ENCODE data around the gene SNRPB. TPM values are rescaled to one million over a fixed set of nuclear protein-coding genes. Genes with fewer than 3 reads are reported as not detected.
A peak's percentile ranks its signal among the peaks of the same experiment; 100 is the strongest.

Gene SNRPB
- total and polyA plus RNA-seq, 2 of the 13 experiments (the other 11 are each of a cell fraction or from before 2014, with no cell fraction given) = 473 to 844 TPM

- TF ChIP-seq RNF2 (conservative IDR thresholded peaks at IDR 0.05; ENCODE audit: low read depth) (peak; percentile 95), PITX1 (CRISPR knock-in tag; IDR thresholded peaks at IDR 0.05) (peak; percentile 84), HNRNPL (IDR thresholded peaks at IDR 0.05; ENCODE audit: low read depth, low read length) (peak; percentile 77; the same call in 1 of the 2 replicates), E2F2 (CRISPR knock-in tag; IDR thresholded peaks at IDR 0.05; ENCODE audit: borderline replicate concordance) (peak; percentile 67; the same call in 1 of the 2 replicates), CREB3 (CRISPR knock-in tag; IDR thresholded peaks at IDR 0.05) (no peak), TAF15 (IDR thresholded peaks at IDR 0.05; ENCODE audit: low read depth, low read length, poor library complexity, severe bottlenecking) (peak; percentile 65), ZNF749 (CRISPR knock-in tag; IDR thresholded peaks at IDR 0.05; ENCODE audit: borderline replicate concordance) (0 out of 2 replicates have a peak, but pooled peaks have one; percentile 60), FOXA1 (IDR thresholded peaks at IDR 0.05) (no peak), FOXA1 (CRISPR knock-in tag; IDR thresholded peaks at IDR 0.05) (peak; percentile 62; the same call in 1 of the 2 replicates), THYN1 (CRISPR knock-in tag; IDR thresholded peaks at IDR 0.05; ENCODE audit: borderline replicate concordance, low read depth) (no peak), ETV6 (CRISPR knock-in tag; conservative IDR thresholded peaks at IDR 0.05) (peak; percentile 67; the same call in 1 of the 2 replicates), MTERF4 (CRISPR knock-in tag; IDR thresholded peaks at IDR 0.05) (peak; percentile 98; the same call in 1 of the 2 replicates), SMAD1 (CRISPR knock-in tag; IDR thresholded peaks at IDR 0.05; ENCODE audit: borderline replicate concordance, low read depth) (peak; percentile 90; the same call in 1 of the 2 replicates), ZNF205 (CRISPR knock-in tag; IDR thresholded peaks at IDR 0.05) (peak; percentile 67), ZKSCAN1 (IDR thresholded peaks at IDR 0.05; ENCODE audit: low read length) (no peak), GFI1 (CRISPR knock-in tag; IDR thresholded peaks at IDR 0.05; ENCODE audit: borderline replicate concordance) (peak; percentile 15; the same call in 1 of the 2 replicates), ZNF574 (CRISPR knock-in tag; IDR thresholded peaks at IDR 0.05) (peak; percentile 98), ZNF124 (CRISPR knock-in tag; IDR thresholded peaks at IDR 0.05) (peak; percentile 86), KLF13 (CRISPR knock-in tag; IDR thresholded peaks at IDR 0.05) (peak; percentile 12; the same call in 1 of the 2 replicates), ZNF513 (CRISPR knock-in tag; conservative IDR thresholded peaks at IDR 0.05) (no peak; the same call in 1 of the 2 replicates), REPIN1 (CRISPR knock-in tag; IDR thresholded peaks at IDR 0.05; ENCODE audit: borderline replicate concordance, low read depth) (peak; percentile 65; the same call in 1 of the 2 replicates)
These were observed 38.3 kb upstream of the SNRPB start, which contains the start of gene ZNF343 (continued) for GRCh38 chr20:2508631-2509467.
